Heart left ventricle (tissue), 13 donors: ENCODE measurements around the gene MAN2A1.

Experiments
- CTCF ChIP-seq, 12 donors: fragments of 200-600 bp; sonication (generic) in 4 of 12; IDR thresholded peaks; one replicate each; pipeline versions ENCODE4 v1.5.0 to v1.8.0; 2018 to 2022; ENCODE audit warnings: antibody characterized with exemption in 12 of 12, mild to moderate bottlenecking in 5 of 12
- POLR2A ChIP-seq, 2 donors: fragments of 450-650 bp; IDR thresholded peaks; one replicate each; pipeline ENCODE4 v1.6.1; 2017; ENCODE audit warnings: antibody characterized with exemption in 2 of 2, mild to moderate bottlenecking in 2 of 2, moderate library complexity in 2 of 2
- donor health status: ischemic (EF 13 %, LVEDD 7.1; RV severe dilation, severe dysfunction).
- donor health status: DM: no; HTN: yes; CAD: no.
- donor health status: DM: no; HTN: no; CAD: no.
- donor health status: ischemic (EF 25% LVEDD 6.9; RV normal size, moderate dysfunction).
- donor health status: ischemic (EF 25% LVEDD 5.7; RV mildly dilated, moderate dysfunction).
- donor health status: ischemic (EF 35%, LVEDD 5.7; RV mildly dilated, moderate dysfunction).
- donor health status: nonischemic (EF 11% LVEDD 7.7; RV severe dilation, severe dysfunction).
- donor health status: DM: yes; HTN: yes; CAD: no.
- donor health status: PGD.
- donor health status: ischemic (EF 29% LVEDD 5.4; RV normal size, mild dysfunction).
- donor health status: nonischemic (EF 23%, LVEDD 6.1; RV moderate dilation, normal function).

GRCh38 chr5:109653042-109653441, 36.7 kb upstream of the MAN2A1 start:
- TF ChIP-seq POLR2A (IDR thresholded peaks at IDR 0.05), result no peak
- TF ChIP-seq CTCF (IDR thresholded peaks at IDR 0.05), result no peak
